GM19468 (cell line): ENCODE results near the gene ZNF865.

ENCODE experiments used
- ATAC-seq: cut with Tn5 transposase; IDR thresholded peaks from one replicate; pipeline ENCODE4 v1.9.1; 2021; ENCODE audit warnings: mild to moderate bottlenecking, moderate library complexity, moderate number of reproducible peaks; ENCODE audit not compliant: unreplicated experiment; ENCODE audit errors: extremely low read depth

Gene ZNF865

GRCh38 chr19:55654868-55655647 is 49.6 kb downstream of the ZNF865 start, which contains the start of gene U2AF2:
Gene U2AF2, plus strand, starts transcription at chr19:55655035. Its CDS starts 70 bp downstream, at chr19:55655105.
- peak; percentile 15 for ATAC-seq

GRCh38 chr19:55655648-55656040 is 50.2 kb downstream of the ZNF865 start:
- no peak for ATAC-seq

GRCh38 chr19:55656552-55656951 is 51.1 kb downstream of the ZNF865 start:
- ATAC-seq, result no peak

DNA sequence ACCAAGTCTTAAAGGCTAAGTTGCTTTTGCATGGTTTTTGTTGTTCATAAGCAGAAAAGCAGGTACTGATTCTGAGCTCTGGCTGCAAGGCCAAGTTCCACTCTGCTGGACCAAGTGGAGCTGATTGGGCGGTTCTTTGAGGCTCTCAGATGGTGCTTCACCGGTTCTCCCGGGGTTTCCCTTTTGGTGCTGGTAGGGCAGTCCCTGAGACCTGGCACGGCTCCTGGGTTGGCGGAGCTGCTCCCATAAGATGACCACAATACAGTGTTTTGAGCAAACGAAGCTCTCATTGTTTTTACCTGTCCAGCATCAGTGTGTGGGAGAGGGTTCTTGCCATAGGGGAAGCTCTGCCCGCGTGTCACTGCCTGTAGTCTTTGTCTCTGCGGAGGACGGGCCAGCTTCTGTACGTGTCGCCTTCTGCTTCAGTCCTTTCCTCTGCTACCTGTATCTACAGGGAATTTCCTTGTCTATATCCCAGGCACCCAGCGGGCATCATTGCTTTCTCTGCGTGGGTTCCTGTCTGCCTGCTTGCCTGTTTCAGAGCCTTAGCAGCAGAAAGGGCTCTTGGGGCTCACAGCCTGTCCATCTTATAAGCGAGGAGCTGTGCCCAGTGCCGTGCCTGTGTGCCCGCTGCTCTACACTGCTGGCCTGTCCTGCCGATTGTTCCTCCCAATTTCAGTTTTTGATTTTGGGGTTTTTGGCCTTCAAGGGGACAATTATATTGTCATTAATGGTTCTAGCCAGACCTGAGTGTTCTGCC is 51.7 kb downstream of the ZNF865 start:
- no peak for ATAC-seq

DNA sequence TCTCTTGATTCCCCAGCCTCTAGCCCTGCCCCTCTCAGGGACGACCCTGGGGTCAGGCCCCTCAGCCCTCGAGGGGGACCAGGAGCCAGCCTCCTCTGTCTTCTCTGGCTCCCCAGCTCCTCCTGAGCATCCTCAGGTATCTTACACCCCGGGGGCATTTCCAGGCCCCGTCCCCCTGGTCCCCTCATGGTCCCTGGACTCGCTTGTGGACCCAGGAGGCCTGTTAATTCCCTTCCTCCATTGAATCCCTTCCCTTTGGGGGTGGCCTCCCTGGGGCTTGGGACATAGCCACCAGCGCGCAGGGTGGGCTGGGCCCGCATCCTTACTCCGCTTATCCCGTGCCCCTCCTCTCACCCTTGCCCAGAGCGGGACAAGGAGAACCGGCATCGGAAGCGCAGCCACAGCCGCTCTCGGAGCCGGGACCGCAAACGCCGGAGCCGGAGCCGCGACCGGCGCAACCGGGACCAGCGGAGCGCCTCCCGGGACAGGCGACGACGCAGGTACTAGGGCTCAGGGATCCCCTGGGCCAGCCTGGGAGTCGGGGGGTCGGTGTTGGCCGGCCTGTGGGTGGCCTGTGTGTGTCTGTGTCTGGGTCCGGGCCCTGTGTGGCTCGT is 53.5 kb downstream of the ZNF865 start:
- ATAC-seq, result no peak

DNA sequence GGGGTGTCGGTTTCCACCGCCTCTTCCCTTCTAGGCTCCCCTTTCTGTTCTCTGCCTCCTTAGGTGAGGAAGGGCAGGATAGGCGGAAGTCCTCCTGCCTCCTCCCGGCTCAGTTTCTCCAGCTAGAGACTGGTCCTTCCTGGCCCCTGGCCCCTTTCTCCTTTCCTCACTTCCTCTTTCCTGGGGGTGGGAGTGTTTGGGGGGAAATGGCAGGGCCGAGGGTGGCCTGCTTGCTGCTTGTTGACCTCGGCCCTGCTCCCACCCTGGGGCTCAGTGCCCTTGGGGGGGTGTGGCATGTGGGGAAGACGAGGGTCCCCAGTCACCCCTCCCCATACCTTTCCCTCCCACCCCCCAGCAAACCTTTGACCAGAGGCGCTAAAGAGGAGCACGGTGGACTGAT is 54.4 kb downstream of the ZNF865 start:
- ATAC-seq, result no peak

GRCh38 chr19:55660404-55660803 is 55.0 kb downstream of the ZNF865 start:
- ATAC-seq, result no peak

DNA sequence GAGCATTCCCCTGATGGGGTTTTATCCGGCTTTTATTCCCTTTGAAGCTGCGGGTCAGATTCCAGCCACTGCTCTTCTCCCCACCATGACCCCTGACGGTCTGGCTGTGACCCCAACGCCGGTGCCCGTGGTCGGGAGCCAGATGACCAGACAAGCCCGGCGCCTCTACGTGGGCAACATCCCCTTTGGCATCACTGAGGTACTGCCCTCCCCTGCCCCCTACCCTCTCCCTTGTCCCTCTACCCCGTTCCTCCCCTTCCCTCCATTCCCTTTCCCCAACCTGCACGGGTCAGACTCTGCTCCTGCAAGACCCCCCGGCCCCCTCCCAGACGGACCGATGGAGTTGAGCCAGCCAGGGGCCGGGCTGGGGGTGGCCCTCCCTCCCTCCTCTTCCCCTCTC is 55.5 kb downstream of the ZNF865 start:
- ATAC-seq, result no peak

- no peak for ATAC-seq
Observed at GRCh38 chr19:55661826-55662225, 56.4 kb downstream of the ZNF865 start.

DNA sequence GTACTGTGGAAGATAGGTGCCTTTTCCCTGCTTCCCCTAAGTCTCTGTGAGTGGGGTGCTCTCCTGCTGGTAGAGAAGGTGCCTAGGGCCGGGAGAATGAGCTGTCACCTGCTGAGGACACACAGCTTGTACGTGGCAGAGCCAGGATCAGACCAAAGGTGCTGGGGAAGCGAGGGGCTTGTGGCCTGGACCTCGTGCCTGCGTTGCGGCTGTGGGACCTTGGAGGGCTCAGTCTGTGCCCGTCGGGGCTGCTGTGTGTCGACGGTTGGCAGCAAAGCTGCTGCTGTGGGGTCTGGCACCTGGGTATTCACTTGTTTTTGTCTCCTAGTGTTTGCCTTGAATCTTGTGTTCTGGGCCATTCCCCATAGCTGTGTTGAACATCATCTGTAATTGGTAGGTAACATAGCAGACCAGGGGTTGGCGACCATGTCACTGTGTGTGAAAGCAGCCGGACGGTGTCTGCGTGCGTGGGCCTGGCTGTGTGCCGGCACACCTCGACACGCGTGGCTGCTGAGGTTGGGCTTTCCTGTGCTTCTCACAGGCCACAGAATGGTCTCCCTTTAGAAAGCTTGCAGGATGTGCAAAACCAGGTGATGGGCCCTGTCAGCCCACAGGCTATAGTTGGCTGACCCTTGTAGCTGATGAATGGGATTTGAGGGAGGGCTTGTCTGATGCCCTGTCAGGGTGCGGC is 58.5 kb downstream of the ZNF865 start:
- ATAC-seq, result no peak

GRCh38 chr19:55666343-55667005 is 61.0 kb downstream of the ZNF865 start:
- no peak for ATAC-seq
